ENCODE measurements around the gene MAD2L2.
"Not testable (repeated sequence)": the region's sequence is repeated elsewhere in the genome, so short reads cannot be mapped to it uniquely, and the experiment has no call there.

Gene MAD2L2

DNA sequence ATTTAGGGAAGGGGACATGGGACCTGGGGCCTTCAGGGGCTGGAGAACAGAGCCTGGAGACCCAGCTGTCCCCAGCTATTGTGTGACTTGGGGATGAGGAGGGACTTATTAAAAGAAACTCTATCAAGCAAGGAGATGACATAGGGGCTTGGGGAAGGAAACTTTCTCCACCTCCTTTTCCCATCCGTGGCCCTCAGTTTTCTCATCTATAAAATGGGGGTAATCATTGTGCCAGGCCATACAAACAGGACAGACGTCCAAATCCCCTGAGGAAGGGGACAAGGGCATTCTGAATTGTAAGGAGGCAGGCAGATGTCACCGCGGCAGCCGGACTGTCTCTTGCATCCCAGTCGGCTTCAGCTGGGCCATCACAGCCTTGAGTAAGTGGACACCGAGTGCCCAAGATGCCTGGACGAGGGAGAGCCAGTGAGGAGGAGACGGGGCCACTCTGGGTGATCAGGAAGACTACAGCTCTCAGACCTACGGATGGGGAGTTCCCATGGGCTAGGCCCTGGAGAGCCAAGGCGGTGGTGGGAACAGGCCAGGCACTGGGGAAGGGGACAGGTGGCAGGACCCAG, 28.7 kb downstream of the MAD2L2 start:
- FAIRE-seq: no peak

DNA sequence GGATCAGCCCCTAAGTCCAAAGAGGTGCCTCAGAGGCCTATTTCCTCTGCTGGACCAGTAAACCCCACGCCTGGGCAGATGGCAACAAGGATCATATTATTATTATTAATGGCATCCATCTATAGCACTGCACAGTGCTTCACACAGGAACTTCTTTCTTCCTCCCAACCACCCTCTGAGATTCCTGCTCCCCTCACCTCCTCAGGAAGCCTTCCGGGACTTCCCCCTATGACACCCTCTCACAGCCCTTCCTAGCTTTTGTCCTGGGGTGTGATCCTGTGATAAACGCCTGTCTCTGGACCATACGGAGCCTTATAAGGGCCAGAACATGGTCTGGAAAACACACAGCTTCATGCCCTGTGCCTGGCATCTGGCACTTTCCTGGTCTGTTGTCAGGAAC, 29.9 kb downstream of the MAD2L2 start:
- no peak for FAIRE-seq

DNA sequence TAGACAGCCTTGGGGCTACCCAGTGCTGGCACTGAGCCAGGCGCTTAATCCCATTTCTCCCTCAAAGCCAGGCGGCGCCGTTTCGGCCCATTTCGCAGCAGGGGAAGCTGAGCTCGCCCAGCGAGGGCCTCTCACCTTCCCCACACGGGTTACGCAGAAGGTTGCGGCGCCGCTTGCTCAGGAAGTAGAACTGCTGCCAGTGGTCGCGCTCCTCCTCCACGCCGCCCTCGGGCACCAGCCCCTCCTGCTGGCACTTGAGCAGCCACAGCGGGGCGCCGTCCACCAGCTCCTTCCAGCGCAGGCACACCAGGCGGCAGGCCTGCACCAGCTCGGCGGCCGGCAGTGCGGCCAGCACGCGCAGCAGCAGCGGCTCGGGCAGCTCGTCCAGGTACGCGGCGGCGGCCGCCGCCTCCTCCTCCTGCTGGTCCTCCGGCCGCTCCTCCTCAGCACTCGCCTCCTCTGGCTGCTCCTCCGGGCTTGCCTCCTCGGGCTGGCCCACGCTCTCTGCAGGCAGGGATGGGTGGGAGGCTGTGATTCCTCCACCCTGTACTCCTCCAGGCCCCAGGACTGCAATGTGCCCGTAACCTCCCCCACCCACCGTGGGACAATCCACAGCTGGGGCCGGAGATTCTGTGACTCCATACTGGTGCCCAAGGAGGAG, 30.5 kb downstream of the MAD2L2 start:
- FAIRE-seq: no peak

DNA sequence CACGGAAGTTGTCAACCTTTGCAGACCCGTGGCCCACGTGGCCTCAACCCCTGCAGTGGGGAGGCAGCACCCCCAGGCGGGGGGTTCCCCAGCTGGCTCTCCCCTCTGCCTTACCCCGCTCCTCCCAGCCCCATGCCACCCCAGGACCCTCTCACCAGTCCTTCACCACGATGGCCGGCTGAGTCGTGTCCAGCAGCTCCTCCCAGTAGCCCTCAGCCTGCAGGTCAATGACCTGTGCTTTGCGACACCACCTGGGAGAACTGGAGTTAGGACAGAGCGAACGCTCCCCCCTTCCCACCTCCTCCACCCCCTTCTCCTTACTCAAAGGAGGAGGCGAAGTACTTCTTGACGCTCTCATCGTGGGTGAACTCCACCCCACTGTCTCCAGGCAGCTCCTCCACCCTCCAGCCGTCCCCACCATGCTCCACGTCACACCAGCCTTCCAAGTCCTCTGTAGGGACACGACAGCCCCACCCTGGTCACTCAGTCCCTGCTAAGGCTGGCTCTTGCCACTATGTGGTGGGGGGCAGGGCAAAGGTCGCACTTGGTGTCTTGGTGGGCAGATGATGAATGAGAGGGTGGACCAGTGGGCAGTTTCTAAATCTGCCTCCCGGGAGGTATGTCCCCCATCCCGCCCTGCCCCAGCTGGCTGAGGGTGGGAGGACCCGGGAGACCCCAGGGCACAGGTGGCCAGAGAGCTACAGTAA, 31.2 kb downstream of the MAD2L2 start:
- no peak for FAIRE-seq

GRCh38 chr1:11649237-11649623, 31.7 kb downstream of the MAD2L2 start:
- FAIRE-seq: no peak

- FAIRE-seq: no peak
Observed at GRCh38 chr1:11648732-11649158, 32.2 kb downstream of the MAD2L2 start.

- no peak for FAIRE-seq
Observed at GRCh38 chr1:11648039-11648438, 32.9 kb downstream of the MAD2L2 start.

- no peak for FAIRE-seq
Observed at GRCh38 chr1:11647333-11647732, 33.6 kb downstream of the MAD2L2 start.

GRCh38 chr1:11646317-11646716, 34.6 kb downstream of the MAD2L2 start:
- no peak for FAIRE-seq

DNA sequence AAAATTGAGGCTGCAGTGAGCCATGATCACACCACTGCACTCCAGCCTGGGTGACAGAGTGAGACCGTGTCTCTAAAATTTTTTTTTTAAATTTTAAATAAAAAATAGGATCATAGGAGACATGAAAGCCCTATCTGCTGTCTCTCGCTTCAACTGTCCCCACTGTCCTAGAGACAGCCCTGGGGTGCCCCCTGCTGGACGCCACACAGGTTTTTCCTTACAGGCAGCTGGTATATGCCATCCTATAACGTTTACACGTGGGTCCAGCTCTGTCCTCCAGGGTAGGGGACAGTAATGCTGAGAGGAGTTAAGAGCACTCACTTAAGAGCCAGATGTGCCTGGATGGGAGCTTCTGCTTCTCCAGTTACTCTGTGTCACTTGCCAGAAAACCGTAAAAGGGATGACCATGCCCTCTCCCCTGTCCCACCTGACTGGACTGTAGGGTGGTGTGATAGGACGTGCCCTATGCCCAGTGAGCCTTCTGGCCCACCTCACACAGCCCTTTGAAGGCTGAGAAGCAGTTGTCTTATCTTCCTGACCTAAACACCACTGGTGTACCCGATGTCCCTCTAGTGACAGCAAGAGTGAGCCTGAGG, 35.2 kb downstream of the MAD2L2 start:
- no peak for FAIRE-seq

GRCh38 chr1:11645270-11645669, 35.7 kb downstream of the MAD2L2 start:
- FAIRE-seq: no peak

- FAIRE-seq: no peak
Observed at GRCh38 chr1:11643782-11644181, 37.2 kb downstream of the MAD2L2 start.

DNA sequence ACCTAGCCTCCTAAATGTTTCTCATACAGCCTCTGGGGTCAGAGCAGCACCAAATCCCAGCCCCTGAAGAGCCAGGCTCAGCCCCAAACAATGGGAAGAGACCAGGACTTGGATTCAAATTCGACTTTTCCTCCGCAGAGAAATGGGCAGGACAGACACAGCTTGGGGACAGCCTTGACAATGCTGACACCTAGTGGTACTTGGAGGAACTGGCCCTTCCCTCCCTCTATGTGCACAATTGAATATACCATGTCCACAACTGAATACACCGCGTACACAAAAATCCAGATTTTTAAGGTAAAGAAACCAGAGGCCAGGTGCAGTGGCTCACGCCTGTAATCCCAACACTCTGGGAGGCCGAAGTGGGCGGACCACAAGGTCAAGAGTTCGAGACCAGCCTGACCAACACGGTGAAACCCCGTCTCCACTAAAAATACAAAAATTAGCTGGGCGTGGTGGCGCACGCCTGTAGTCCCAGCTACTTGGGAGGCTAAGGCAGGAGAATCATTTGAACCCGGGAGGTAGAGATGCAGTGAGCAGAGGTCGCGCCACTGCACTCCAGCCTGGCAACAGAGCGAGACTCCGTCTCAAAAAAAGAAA, 38.4 kb downstream of the MAD2L2 start:
- not testable (repeated sequence) for FAIRE-seq

DNA sequence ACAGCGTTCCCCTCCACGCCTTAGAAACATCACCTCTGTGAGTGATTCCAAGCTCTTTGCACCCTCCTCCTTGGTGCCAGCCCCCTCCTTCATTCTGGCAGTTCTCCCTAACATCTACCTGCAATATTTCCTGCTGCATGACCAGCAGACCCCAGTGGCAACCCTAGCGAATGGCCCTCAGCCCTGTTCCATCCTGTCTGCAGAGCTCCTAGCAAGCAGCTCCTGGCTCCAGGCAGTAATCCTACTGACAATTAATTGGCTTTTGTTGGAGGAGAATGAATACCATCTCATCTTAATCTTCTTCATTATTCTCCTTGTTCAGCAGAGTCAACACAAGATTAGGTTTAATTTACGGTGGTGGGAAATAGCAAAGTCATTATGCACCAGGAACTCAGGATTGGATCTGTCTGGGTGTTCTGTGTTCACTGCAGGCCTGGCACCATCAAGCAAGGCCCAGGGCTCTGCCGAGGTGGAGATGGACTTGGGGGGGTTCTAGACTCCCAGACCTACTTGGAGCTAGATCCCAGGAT, 39.1 kb downstream of the MAD2L2 start:
- FAIRE-seq: no peak

GRCh38 chr1:11640944-11641343, 40.0 kb downstream of the MAD2L2 start:
- FAIRE-seq: no peak

DNA sequence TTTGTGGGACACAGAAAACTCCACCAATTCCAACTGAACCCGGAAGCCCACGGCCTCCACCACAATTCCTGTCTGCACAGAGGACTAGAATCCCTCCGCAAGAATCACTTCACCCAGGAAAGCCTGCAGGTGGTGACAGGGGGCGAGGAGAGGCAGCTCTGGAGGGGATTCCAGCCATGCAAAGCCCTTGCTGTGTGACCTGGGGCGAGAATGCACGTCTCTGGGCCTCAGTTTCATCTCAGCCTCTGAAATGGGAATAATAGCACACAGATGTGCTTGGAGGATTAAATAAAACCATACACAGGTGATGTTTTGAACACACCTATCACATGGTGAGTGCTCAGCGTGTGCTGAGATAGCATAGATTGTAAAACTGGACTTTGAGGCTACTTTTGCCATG, 40.8 kb downstream of the MAD2L2 start:
- no peak for FAIRE-seq

DNA sequence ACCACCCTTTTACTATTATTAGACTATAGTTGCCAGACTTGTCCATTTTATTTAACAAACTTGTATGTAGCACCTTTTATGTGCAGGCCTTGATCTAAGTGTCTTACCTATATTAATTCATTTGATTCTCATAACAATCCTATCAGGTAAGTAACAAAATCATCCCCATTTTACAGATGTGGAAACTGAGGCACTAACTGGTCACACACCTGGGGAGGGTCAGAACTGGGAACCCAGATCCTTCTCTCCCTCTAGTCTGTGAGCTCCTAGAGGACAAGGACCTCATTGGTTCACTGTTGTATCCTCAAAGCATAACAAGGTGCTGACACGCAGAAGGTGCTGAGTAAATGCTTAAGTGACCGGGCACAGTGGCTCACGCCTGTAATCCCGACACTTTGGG, 41.6 kb downstream of the MAD2L2 start:
- no peak for FAIRE-seq

- no peak for FAIRE-seq
Observed at GRCh38 chr1:11638121-11638520, 42.8 kb downstream of the MAD2L2 start.

- no peak for FAIRE-seq
Observed at GRCh38 chr1:11634365-11635192, 46.4 kb downstream of the MAD2L2 start.

DNA sequence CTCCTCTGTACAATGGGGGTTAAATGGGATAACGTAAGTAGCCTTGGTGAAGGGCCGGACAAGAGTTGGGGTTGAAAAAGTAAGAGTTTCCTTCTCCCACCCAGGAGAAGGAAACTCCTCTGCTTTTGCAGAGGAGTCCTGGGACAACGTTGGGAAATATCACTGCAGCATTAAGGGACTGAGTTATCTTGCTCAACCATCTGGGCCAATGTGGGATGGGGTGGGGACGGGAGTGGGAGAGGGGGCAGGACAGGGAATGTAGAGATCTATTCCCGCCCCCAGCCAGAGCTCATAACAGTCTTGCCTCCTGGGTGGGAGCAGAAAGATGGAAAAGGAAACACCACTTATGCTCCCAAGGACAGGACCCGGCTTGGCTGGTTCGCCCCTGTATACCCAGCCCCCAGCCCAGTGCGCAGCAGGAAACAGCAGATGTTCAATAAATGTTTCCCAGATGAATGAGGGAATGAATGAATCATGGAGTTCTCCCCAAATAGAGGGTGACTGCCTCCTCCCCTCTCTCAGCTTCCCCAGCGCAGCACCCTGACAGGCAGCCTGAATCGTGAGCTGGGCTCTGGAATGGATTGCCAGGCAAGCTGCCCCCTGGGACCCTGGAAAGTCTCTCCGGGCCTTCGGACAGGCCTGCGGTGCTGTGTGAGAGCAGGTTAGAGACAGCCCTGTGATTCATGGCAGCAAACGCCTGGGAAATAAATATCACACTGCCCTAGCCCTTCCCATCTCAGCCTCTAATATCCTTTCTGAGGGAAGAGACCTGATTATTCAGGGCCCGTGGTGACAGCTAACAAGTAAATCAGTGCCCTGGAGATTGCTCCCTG, 51.5 kb downstream of the MAD2L2 start:
- FAIRE-seq: no peak

DNA sequence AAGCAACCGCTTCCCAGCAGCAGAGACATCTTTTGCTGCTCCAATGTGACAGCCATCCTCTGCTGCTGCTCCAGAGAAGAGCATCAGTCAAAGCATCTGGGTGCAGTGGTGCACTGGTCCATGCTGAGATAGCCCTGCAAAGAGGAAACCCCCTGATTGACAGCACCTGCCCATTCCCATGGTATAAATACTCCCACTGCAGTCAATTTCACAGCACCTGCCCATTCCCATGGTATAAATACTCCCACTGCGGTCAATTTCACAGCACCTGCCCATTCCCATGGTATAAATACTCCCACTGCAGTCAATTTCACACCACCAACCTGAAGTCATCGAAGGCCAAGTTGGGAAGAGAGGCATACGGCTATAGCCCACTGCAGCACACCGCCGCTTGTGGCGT, 52.2 kb downstream of the MAD2L2 start:
- FAIRE-seq: no peak
